Hepatic stellate cell (primary cell): ENCODE data around the gene MIF4GD.
"Not testable (repeated sequence)": the region's sequence is repeated elsewhere in the genome, so short reads cannot be mapped to it uniquely, and the experiment has no call there.

Source experiments
- DNase-seq: peaks from one replicate; pipeline ENCODE4 v3.0.0; 2011; ENCODE audit warnings: low spot score

The MIF4GD gene

GRCh38 chr17:75270966-75271232, at the start of gene MIF4GD:
Gene MIF4GD (minus strand): TSS chr17:75271231. CDS start chr17:75270195, 1,036 bp downstream.
- DNase-seq: no peak

GRCh38 chr17:75319904-75320691, 49.1 kb upstream of the MIF4GD start:
- no peak for DNase-seq

- no peak for DNase-seq
These were observed 47.7 kb upstream of the MIF4GD start for GRCh38 chr17:75318615-75319222.

GRCh38 chr17:75318211-75318610, 47.2 kb upstream of the MIF4GD start:
- DNase-seq: no peak

GRCh38 chr17:75317671-75318070, 46.6 kb upstream of the MIF4GD start:
- no peak for DNase-seq

GRCh38 chr17:75316253-75316652, 45.2 kb upstream of the MIF4GD start:
- no peak for DNase-seq

GRCh38 chr17:75315541-75316243, 44.7 kb upstream of the MIF4GD start:
- no peak for DNase-seq

GRCh38 chr17:75313941-75314551, 43.0 kb upstream of the MIF4GD start:
- no peak for DNase-seq

GRCh38 chr17:75308732-75309629, 38.0 kb upstream of the MIF4GD start:
- DNase-seq: no peak

GRCh38 chr17:75307957-75308731, 37.1 kb upstream of the MIF4GD start:
- DNase-seq: no peak

GRCh38 chr17:75301502-75302206, 30.6 kb upstream of the MIF4GD start:
- DNase-seq: no peak

GRCh38 chr17:75301049-75301448, 30.0 kb upstream of the MIF4GD start:
- DNase-seq: no peak

GRCh38 chr17:75300280-75300679, 29.2 kb upstream of the MIF4GD start:
- no peak for DNase-seq

GRCh38 chr17:75295201-75296158, 24.4 kb upstream of the MIF4GD start:
- no peak for DNase-seq

- DNase-seq: not testable (repeated sequence)
These were observed 21.9 kb upstream of the MIF4GD start for GRCh38 chr17:75292810-75293448.

GRCh38 chr17:75289832-75290337, 18.9 kb upstream of the MIF4GD start:
- DNase-seq: peak; percentile 41

- DNase-seq: peak; percentile 100
These were observed 18.2 kb upstream of the MIF4GD start, which contains the start of gene SLC25A19 for GRCh38 chr17:75289115-75289831. Gene SLC25A19 (minus strand): TSS chr17:75289433. CDS start chr17:75286764, 2,669 bp downstream.

- DNase-seq: peak; percentile 49
These were observed 17.7 kb upstream of the MIF4GD start for GRCh38 chr17:75288770-75289114.
